ENCODE data around the gene TMEM163. TPM values are rescaled to one million over a fixed set of nuclear protein-coding genes. Genes with fewer than 3 reads are reported as not detected.

Gene TMEM163
- total RNA-seq, 4 donors from 2014 or later, result not detected

DNA sequence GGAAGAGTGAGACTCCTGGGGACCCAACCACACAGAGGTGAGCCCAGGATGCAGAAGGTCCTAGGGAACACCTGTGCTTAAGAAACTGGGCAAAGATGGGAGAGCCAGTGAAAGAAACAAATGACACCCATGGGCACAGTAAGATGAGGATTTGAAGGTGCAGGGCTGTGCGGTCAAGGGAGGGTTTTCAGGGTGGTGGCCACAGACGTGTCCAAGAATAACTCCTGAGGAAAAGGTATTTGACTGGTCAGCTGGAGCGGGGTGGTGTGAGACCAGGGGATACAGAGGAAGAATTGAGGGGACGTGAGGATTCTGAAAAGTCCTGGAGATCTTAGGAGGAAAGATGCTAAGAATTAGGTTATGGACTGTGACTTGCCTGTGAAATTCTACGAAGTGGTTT is 142.9 kb downstream of the TMEM163 start:
- no peaks in the 10 kb centered on the region for H3K4me1 ChIP-seq
- no peak overlapping the region for H3K27ac ChIP-seq
- no peak for DNase-seq (ENCODE audit: low spot score in 2 of 2)
- no peaks in the 10 kb centered on the region for H3K9me3 ChIP-seq
- TF ChIP-seq EP300 (IDR thresholded peaks at IDR 0.05) (no peak), POLR2A (IDR thresholded peaks at IDR 0.05) (no peak)
- TF ChIP-seq, protein P1, sequence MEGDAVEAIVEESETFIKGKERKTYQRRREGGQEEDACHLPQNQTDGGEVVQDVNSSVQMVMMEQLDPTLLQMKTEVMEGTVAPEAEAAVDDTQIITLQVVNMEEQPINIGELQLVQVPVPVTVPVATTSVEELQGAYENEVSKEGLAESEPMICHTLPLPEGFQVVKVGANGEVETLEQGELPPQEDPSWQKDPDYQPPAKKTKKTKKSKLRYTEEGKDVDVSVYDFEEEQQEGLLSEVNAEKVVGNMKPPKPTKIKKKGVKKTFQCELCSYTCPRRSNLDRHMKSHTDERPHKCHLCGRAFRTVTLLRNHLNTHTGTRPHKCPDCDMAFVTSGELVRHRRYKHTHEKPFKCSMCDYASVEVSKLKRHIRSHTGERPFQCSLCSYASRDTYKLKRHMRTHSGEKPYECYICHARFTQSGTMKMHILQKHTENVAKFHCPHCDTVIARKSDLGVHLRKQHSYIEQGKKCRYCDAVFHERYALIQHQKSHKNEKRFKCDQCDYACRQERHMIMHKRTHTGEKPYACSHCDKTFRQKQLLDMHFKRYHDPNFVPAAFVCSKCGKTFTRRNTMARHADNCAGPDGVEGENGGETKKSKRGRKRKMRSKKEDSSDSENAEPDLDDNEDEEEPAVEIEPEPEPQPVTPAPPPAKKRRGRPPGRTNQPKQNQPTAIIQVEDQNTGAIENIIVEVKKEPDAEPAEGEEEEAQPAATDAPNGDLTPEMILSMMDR (IDR thresholded peaks at IDR 0.05), result no peak
- H3K4me3 ChIP-seq, result no peak overlapping the region
- no peaks in the 10 kb centered on the region for H3K36me3 ChIP-seq
- no peaks in the 10 kb centered on the region for H3K27me3 ChIP-seq
- 89 to 92% methylated on average over 5 of the region's 5 CpGs for WGBS, 2 donors

GRCh38 chr2:134574611-134575330 is 144.0 kb downstream of the TMEM163 start:
- 61 to 81% methylated on average over 10 of the region's 10 CpGs for WGBS, 2 donors
- no peaks in the 10 kb centered on the region for H3K4me1 ChIP-seq

GRCh38 chr2:134573724-134574123 is 145.1 kb downstream of the TMEM163 start:
- Histone ChIP-seq H3K4me3 (no peak overlapping the region), H3K36me3 (no peaks in the 10 kb centered on the region), H3K27me3 (no peaks in the 10 kb centered on the region), H3K4me1 (no peaks in the 10 kb centered on the region), H3K27ac (no peak overlapping the region), H3K9me3 (no peaks in the 10 kb centered on the region)
- no peak for DNase-seq (ENCODE audit: low spot score in 2 of 2)
- WGBS, 2 donors, result 59 to 74% methylated on average over 1 of the region's 1 CpG
- TF ChIP-seq EP300 (IDR thresholded peaks at IDR 0.05), result no peak
- no peak for TF ChIP-seq POLR2A (IDR thresholded peaks at IDR 0.05)
- TF ChIP-seq, protein P1 (IDR thresholded peaks at IDR 0.05), result no peak

More at GRCh38 chr2:134574611-134575330, 144.0 kb downstream of the TMEM163 start:
- H3K36me3 ChIP-seq, result no peaks in the 10 kb centered on the region
- no peak overlapping the region for H3K27ac ChIP-seq
- DNase-seq (ENCODE audit: low spot score in 2 of 2), result no peak
- H3K27me3 ChIP-seq, result no peaks in the 10 kb centered on the region
- TF ChIP-seq POLR2A (IDR thresholded peaks at IDR 0.05) (no peak), EP300 (IDR thresholded peaks at IDR 0.05) (no peak)
- TF ChIP-seq, protein P1 (IDR thresholded peaks at IDR 0.05), result no peak
- no peaks in the 10 kb centered on the region for H3K9me3 ChIP-seq
- H3K4me3 ChIP-seq, result no peak overlapping the region

- no peak for TF ChIP-seq POLR2A (IDR thresholded peaks at IDR 0.05)
- TF ChIP-seq, protein P1 (IDR thresholded peaks at IDR 0.05), result no peak
- TF ChIP-seq EP300 (IDR thresholded peaks at IDR 0.05), result no peak
- Histone ChIP-seq H3K4me1 (no peaks in the 10 kb centered on the region), H3K36me3 (no peaks in the 10 kb centered on the region), H3K9me3 (no peaks in the 10 kb centered on the region), H3K4me3 (no peak overlapping the region), H3K27ac (no peak overlapping the region), H3K27me3 (no peaks in the 10 kb centered on the region)
- DNase-seq (ENCODE audit: low spot score in 2 of 2), result no peak
Observed at GRCh38 chr2:134573085-134573370, 145.8 kb downstream of the TMEM163 start.

- WGBS, 2 donors, result 57 to 62% methylated on average over 9 of the region's 9 CpGs
- H3K27ac ChIP-seq, result no peak overlapping the region
- TF ChIP-seq POLR2A (IDR thresholded peaks at IDR 0.05), result no peak
- H3K4me3 ChIP-seq, result no peak overlapping the region
- H3K36me3 ChIP-seq, result no peaks in the 10 kb centered on the region
- H3K27me3 ChIP-seq, result no peaks in the 10 kb centered on the region
- no peak for DNase-seq (ENCODE audit: low spot score in 2 of 2)
- no peaks in the 10 kb centered on the region for H3K4me1 ChIP-seq
- no peaks in the 10 kb centered on the region for H3K9me3 ChIP-seq
Observed at GRCh38 chr2:134572314-134573084, 146.3 kb downstream of the TMEM163 start.
